ENCODE data around the gene TUBGCP2.

TUBGCP2 gene

GRCh38 chr10:133302230-133302629 is 6.4 kb downstream of the TUBGCP2 start:
- DNase-seq (ENCODE audit: low spot score): no peak

- no peak for DNase-seq (ENCODE audit: low spot score)
Observed at GRCh38 chr10:133299738-133300137, 8.9 kb downstream of the TUBGCP2 start.

- no peak for DNase-seq (ENCODE audit: low spot score)
Observed at GRCh38 chr10:133299224-133299623, 9.4 kb downstream of the TUBGCP2 start.

- no peak for DNase-seq (ENCODE audit: low spot score)
Observed at GRCh38 chr10:133298466-133298865, 10.2 kb downstream of the TUBGCP2 start.

GRCh38 chr10:133297504-133297903 is 11.2 kb downstream of the TUBGCP2 start:
- no peak for DNase-seq (ENCODE audit: low spot score)

GRCh38 chr10:133295426-133296320 is 13.0 kb downstream of the TUBGCP2 start:
- no peak for DNase-seq (ENCODE audit: low spot score)

- DNase-seq (ENCODE audit: low spot score): no peak
Observed at GRCh38 chr10:133294189-133294588, 14.5 kb downstream of the TUBGCP2 start.

- DNase-seq (ENCODE audit: low spot score): no peak
Observed at GRCh38 chr10:133293810-133294119, 14.9 kb downstream of the TUBGCP2 start.

- DNase-seq (ENCODE audit: low spot score): peak; percentile 27
Observed at GRCh38 chr10:133292919-133293809, 15.5 kb downstream of the TUBGCP2 start.

GRCh38 chr10:133289761-133290160 is 18.9 kb downstream of the TUBGCP2 start:
- DNase-seq (ENCODE audit: low spot score): no peak

GRCh38 chr10:133287832-133288500 is 20.7 kb downstream of the TUBGCP2 start:
- no peak for DNase-seq (ENCODE audit: low spot score)

- no peak for DNase-seq (ENCODE audit: low spot score)
Observed at GRCh38 chr10:133286366-133286765, 22.3 kb downstream of the TUBGCP2 start.

- no peak for DNase-seq (ENCODE audit: low spot score)
Observed at GRCh38 chr10:133285217-133285616, 23.5 kb downstream of the TUBGCP2 start.

- no peak for DNase-seq (ENCODE audit: low spot score)
Observed at GRCh38 chr10:133283931-133284330, 24.7 kb downstream of the TUBGCP2 start.

GRCh38 chr10:133282846-133283390 is 25.8 kb downstream of the TUBGCP2 start:
- no peak for DNase-seq (ENCODE audit: low spot score)

GRCh38 chr10:133281628-133282372 is 26.9 kb downstream of the TUBGCP2 start:
- no peak for DNase-seq (ENCODE audit: low spot score)

- DNase-seq (ENCODE audit: low spot score): no peak
Observed at GRCh38 chr10:133281084-133281483, 27.6 kb downstream of the TUBGCP2 start.

- DNase-seq (ENCODE audit: low spot score): no peak
Observed at GRCh38 chr10:133280391-133281059, 28.1 kb downstream of the TUBGCP2 start.

GRCh38 chr10:133279326-133280226 is 29.1 kb downstream of the TUBGCP2 start:
- no peak for DNase-seq (ENCODE audit: low spot score)

All from CD4-positive, alpha-beta T cell treated with Interleukin-2 at 100 ng/mL for 4 hours (primary cell).